K562 (cell line): ENCODE results near the gene ETS2. TPM values are rescaled to one million over a fixed set of nuclear protein-coding genes. Genes with fewer than 3 reads are reported as not detected.

Experiments
- CBX1 ChIP-seq: sonication (generic); IDR thresholded peaks from 2 replicates; pipeline ENCODE4 v1.6.1; 2016; ENCODE audit warnings: antibody characterized with exemption, low read depth, mild to moderate bottlenecking
- GMEB1 ChIP-seq: fragments of 250-450 bp; sonication (Bioruptor Pico); IDR thresholded peaks from 2 replicates; pipeline ENCODE4 v1.4.0; 2020; ENCODE audit warnings: mild to moderate bottlenecking
- MCM2 ChIP-seq: fragments of 450-650 bp; IDR thresholded peaks from 2 replicates; pipeline ENCODE4 v1.6.1; 2017; ENCODE audit warnings: low read depth, mild to moderate bottlenecking
- MXD1 ChIP-seq: fragments of 250-450 bp; sonication (Bioruptor Pico); IDR thresholded peaks from 2 replicates; pipeline ENCODE4 v1.8.0; 2021; ENCODE audit warnings: borderline replicate concordance, mild to moderate bottlenecking, moderate library complexity; ENCODE audit not compliant: poor library complexity, severe bottlenecking
- NRF1 ChIP-seq, 2 experiments: fragments of 450-650 bp; IDR thresholded peaks in 1 of 2; conservative IDR thresholded peaks in 1 of 2; 2 replicates each; pipeline ENCODE4 v1.6.1; 2014; ENCODE audit warnings: mild to moderate bottlenecking in 2 of 2
- PTRF ChIP-seq: fragments of 450-650 bp; IDR thresholded peaks from 2 replicates; pipeline ENCODE4 v1.6.1; 2016; ENCODE audit warnings: mild to moderate bottlenecking, missing genetic modification characterization, missing compliant biosample characterization
- RCOR1 ChIP-seq, 2 experiments: IDR thresholded peaks; 2 replicates each; pipeline ENCODE4 v1.6.1; 2012; ENCODE audit warnings: low read depth in 2 of 2, low read length in 2 of 2, borderline replicate concordance in 1 of 2, improper control_type of control experiment in 1 of 2
- RERE ChIP-seq: sonication (generic); formaldehyde crosslinking; IDR thresholded peaks from 2 replicates; pipeline ENCODE4 v1.8.0; 2023; ENCODE audit warnings: missing genetic modification reagents, mild to moderate bottlenecking, borderline replicate concordance
- SMC3 ChIP-seq: conservative IDR thresholded peaks from 2 replicates; pipeline ENCODE4 v1.6.1; 2011; ENCODE audit warnings: low read depth, low read length, improper control_type of control experiment; ENCODE audit not compliant: insufficient read depth
- TCF15 ChIP-seq: fragments of 250-450 bp; sonication (Bioruptor Pico); IDR thresholded peaks from 2 replicates; pipeline ENCODE4 v1.8.0; 2022; ENCODE audit warnings: moderate library complexity, mild to moderate bottlenecking, inconsistent platforms
- XRCC4 ChIP-seq: IDR thresholded peaks from one replicate; pipeline ENCODE4 v1.6.1; 2011; ENCODE audit not compliant: insufficient read depth, insufficient read length; ENCODE audit errors: extremely low read depth
- ZC3H4 ChIP-seq: sonication (generic); formaldehyde crosslinking; IDR thresholded peaks from 2 replicates; pipeline ENCODE4 v1.9.0; 2021; ENCODE audit warnings: missing genetic modification reagents, borderline replicate concordance
- ZNF24 ChIP-seq: fragments of 450-650 bp; IDR thresholded peaks from 2 replicates; pipeline ENCODE4 v1.6.1; 2016
- ZSCAN32 ChIP-seq: fragments of 450-650 bp; formaldehyde crosslinking; IDR thresholded peaks from 2 replicates; pipeline ENCODE4 v1.4.0; 2020; ENCODE audit warnings: mild to moderate bottlenecking, moderate library complexity
- polyA plus RNA-seq, 8 experiments: library from polyadenylated mRNA; depleted of rRNA in 4 of 8; stranded (reverse) in 5 of 8; unstranded in 3 of 8; fragments of >200 nt; fragmentation: Nextera tagmentation in 2 of 8; fragmentation: Illumina TruSeq in 1 of 8; extraction: Ambion mirVana in 2 of 8; extraction: Trizol in 1 of 8; gene quantifications; 2 replicates each; pipeline versions ENCODE4 v1.2.1 to v1.2.3, GENCODE V29; 2011 to 2014; ENCODE audit warnings: inconsistent platforms in 1 of 8, missing spikeins in 1 of 8
- total RNA-seq, 7 experiments: library from RNA; depleted of rRNA in 6 of 7; stranded (reverse); fragments of >200 nt in 6 of 7; fragmentation: Illumina TruSeq in 2 of 7; extraction: Trizol in 2 of 7; gene quantifications; 2 replicates each; pipeline versions ENCODE4 v1.2.1 to v1.2.3, GENCODE V29; 2011 to 2021; ENCODE audit warnings: low replicate concordance in 1 of 7

The ETS2 gene
- total and polyA plus RNA-seq, 9 of the 15 experiments (the other 6 are each of a cell fraction or from before 2014, with no cell fraction given): 1.7 to 24.4 (median 12.2) TPM

GRCh38 chr21:38852708-38853107, 47.0 kb downstream of the ETS2 start (continued):
- TF ChIP-seq XRCC4 (no peak), MXD1 (CRISPR knock-in tag) (no peak), ZC3H4 (CRISPR knock-in tag) (no peak), PTRF (no peak), CBX1 (0 out of 2 replicates have a peak, but pooled peaks have one; percentile 54), RCOR1 (IDR thresholded peaks at IDR 0.05; ENCODE audit: borderline replicate concordance in 1 of 2, low read depth in 2 of 2, low read length in 2 of 2) (peak; percentile 47 to 76; a peak in 3 of 4 replicates), ZNF24 (no peak), ZSCAN32 (CRISPR knock-in tag) (no peak), GMEB1 (CRISPR knock-in tag) (no peak), RERE (CRISPR knock-in tag) (no peak), NRF1 (conservative IDR thresholded peaks at IDR 0.05 in 1 of 2, IDR thresholded peaks at IDR 0.05 in 1 of 2) (no peak), SMC3 (no peak), MCM2 (no peak), TCF15 (CRISPR knock-in tag) (no peak)
